GM21723 (cell line): ENCODE measurements around the gene PTPRA.

ENCODE experiments used
- ATAC-seq: cut with Tn5 transposase; IDR thresholded peaks from one replicate; pipeline ENCODE4 v1.9.1; 2021; ENCODE audit warnings: mild to moderate bottlenecking, moderate library complexity; ENCODE audit not compliant: unreplicated experiment

PTPRA gene

GRCh38 chr20:2847802-2848201, 25.5 kb upstream of the PTPRA start:
- ATAC-seq: no peak

DNA sequence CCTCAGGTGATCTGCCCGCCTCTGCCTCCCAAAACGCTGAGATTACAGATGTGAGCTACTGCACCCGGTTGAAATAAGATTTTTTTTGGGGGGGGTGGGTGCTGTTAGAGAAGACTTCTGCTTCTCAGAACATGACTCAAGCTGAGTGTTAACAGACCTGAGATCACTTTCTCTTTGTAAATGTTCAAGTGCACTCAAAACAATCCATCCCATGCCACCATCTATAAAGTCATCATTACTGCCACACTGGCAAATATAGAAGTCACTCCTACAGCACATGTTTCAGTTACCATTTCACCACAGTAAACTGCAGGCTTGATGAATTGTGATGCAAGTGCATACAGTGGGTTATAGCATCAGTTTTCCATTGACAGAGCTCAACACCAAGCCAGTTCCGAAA, 23.8 kb upstream of the PTPRA start:
- ATAC-seq: no peak

GRCh38 chr20:2851086-2851485, 22.2 kb upstream of the PTPRA start:
- ATAC-seq: no peak

- ATAC-seq: no peak
Observed at GRCh38 chr20:2858591-2858990, 14.7 kb upstream of the PTPRA start.

DNA sequence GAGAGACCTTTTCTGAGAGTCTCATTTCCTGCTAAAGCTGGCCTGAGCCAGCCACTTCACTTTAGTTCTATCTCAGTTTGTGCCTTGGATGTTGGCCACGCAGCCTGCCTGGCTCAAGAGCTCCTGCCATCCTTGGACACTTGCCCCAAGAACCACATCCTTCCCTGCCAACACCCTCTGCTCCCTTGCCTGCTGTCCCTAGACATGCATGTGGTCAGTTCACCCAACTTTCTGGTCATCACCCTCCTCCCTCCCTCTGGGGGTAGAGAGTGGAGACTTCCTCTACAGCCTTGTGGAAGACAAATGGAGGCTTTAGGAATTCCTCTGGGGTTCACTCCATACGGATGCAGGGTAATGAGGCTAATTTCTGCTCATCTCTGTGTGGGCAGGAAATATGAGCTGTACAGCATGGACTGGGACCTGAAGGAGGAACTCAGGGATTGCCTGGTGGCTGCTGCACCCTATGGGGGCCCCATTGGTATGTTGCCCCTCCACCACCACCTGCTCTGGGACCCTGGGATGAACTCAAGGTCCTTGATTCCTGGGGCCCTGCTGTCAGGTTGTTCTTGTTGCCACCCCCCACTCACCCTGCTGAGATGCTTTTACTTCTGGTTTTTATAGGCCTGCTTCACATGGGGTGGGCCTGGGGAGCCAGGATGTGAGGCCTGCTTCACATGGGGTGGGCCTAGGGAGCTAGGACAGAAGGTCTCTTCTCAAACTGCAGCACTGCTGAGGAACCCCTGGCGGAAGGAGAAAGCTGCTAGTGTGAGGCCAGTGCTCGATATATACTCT, 13.8 kb upstream of the PTPRA start:
- no peak for ATAC-seq

- ATAC-seq: no peak
Observed at GRCh38 chr20:2864626-2865025, 8.7 kb upstream of the PTPRA start.

DNA sequence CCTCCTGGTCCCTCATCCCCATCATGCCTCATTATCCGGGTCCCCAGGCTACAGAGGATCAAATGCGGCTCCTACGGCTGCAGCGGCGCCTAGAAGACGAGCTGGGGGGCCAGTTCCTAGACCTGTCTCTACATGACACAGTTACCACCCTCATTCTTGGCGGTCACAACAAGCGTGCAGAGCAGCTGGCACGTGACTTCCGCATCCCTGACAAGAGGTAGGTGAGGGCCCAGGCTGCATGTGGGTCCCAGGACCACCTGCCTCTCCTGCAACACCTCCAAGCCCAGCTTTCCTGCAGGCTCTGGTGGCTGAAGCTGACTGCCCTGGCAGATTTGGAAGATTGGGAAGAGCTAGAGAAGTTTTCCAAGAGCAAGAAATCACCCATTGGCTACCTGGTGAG, 8.2 kb upstream of the PTPRA start:
- no peak for ATAC-seq

DNA sequence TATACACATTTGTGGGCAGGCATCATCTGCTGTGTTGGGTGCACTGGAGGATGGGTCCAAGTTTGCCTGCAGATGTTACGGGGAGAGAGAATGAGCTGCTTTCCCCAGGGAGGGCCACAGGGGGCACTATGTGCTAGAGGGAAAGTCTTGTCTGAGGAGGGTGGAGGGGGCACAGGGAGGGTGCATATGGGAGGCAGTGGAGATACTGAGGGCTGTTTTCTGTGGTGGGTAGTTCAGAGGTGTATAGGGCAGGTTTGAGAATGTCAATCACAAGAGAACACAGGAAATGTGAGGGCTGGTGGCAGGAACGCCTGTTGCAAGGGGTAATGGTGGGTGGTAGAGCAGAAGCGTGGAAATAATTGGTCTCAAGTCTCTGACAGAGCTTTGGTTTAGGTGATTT, 7.7 kb upstream of the PTPRA start:
- no peak for ATAC-seq

GRCh38 chr20:2866236-2866635, 7.0 kb upstream of the PTPRA start:
- ATAC-seq: no peak

- ATAC-seq: no peak
Observed at GRCh38 chr20:2867081-2867864, 6.0 kb upstream of the PTPRA start.

DNA sequence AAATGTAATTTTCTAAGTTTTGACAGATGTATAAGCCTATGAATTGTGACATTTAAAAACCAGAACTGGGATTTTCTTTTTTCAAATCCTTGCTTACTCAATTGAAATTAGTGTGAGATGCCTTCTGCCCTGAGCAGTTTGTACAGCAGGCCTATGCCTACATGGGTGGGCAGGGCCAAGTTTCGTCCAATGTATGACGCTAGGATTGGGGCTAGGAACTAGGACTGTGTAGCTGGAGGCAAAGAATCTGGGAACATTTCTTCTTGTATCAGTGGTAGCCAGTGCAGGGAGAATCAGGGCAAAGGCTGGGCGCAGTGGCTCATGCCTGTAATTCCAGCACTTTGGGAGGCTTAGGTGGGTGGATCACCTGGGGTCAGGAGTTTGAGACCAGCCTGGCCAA, 3.9 kb upstream of the PTPRA start:
- no peak for ATAC-seq

DNA sequence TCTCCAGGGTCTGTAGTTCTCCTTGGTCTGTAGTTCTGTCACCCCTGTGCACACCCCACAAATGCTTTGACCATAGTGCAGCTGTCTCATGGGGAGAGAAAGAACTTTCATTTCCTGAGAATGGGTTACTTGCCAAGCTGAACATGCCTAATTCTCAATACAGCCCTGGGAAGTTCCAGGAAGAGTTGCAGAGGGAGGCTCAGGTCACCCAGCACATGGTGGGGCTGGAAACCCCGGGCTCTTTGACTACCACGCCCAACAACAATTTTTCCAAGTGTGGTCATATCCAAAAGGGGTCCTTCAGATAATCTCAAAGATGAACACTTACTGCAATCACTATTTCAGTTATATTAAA, 2.2 kb upstream of the PTPRA start:
- ATAC-seq: no peak

- ATAC-seq: peak; percentile 1
Observed at GRCh38 chr20:2871661-2872458, 1.4 kb upstream of the PTPRA start.

DNA sequence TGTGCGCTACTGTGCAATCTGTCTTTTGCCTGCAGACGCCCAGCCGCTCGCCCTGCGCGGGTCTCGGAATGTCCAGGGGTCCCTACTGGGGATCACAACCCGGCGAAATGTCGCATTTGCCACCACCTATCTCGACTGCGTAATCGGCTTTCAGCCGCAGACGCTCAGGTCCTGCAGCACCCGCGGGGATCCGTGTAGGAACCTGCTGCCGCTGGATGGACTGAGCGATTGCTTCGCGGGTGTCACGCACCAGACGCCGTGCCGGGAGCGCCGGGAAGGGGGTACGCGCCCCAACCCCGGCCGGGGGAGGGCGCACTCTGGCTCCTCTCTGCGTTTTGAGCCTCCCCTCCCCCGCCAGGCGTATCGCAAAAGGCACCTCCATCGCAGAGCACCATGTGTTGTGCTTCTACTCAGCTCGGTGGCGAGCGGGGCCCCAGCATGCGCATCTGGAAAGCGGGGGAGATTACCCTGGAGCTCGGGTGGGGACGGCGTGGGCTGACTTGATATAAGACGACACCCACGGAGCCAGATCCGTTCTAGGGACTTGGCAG, 747 bp upstream of the PTPRA start:
- peak; percentile 39 for ATAC-seq

GRCh38 chr20:2873747-2874041, 413 bp downstream of the PTPRA start:
- ATAC-seq: peak; percentile 45

DNA sequence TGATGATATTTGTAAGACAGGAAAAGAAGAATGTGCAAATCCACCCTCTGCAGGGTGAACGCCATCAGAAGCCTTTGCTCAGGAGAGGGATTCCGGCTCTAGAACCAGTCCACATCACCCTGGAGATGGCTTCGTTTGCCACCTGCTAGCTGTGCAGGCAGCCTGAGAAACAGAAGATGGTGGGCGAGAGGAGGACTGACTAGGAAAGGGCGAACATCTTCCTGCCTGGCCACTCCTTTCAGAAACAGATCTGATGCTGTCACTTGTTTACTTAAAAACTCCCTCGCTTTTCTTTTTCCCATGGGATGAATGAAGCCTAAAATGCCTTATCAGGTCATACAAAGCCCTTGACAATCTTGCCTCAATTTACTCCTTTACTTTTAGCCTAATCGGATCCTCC, 1.2 kb downstream of the PTPRA start:
- no peak for ATAC-seq

DNA sequence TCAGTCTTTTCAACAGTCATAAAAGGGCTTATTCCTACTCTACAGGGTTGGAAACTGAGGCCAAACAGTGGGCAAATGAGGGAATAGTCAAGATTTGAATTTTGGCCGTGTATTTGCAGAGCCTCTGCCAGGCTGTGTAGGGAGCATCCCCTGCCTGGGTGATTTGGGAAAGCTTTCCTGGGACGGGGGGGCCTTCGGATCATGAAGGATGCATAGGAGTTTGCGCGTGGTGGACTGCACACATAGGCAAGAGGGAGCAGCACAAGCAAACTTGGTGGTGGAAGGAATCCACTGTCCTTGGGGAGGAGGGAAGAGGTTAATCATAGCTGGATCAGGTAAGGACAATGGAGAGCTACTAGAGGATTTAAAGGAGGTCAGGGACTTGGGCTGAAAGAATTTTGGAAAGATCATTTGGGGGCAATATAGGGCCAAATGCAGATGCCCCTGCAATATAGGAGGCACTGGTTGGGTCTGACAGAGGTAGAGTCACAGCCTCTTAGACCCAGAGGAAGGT, 2.5 kb downstream of the PTPRA start:
- ATAC-seq: no peak

- no peak for ATAC-seq
Observed at GRCh38 chr20:2878515-2878914, 5.2 kb downstream of the PTPRA start.

DNA sequence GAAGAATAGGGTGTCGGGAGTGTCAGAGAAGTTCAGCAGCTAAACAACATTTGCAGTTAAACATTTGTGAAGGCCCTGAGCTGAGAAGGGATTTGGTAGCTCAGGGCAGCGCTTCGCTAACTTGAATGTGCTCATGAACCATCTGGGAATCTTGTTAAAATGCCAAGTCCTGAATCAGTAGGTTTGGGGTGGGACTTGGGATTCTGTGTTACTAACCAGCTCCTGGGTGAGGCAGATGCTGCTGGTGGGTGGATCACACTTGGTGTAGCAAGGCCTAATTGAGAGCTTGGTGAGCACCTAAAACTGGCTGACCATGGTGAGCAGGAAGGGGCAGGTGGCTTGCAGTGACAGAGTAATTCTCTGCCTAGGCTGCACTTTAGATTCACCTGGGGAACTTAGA, 5.9 kb downstream of the PTPRA start:
- ATAC-seq: no peak

DNA sequence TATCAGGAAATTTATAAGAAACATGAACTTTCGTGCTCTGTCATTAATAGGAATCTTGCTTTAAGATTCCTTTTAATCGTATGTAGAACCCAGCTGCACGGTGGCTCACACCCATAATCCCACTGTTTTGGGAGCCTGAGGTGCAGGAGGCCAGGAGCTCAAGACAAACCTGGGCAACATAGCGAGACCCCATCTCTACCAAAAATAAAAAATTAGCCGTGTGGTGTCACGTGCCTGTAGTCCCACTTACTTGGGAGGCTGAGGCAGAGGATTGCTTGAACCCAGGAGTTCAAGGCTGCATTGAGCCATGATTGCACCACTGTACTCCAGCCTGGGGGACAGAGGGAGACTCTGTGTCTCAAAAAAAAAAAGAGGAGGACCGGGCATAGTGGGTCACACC, 7.4 kb downstream of the PTPRA start:
- ATAC-seq: no peak
